Panc1 (cell line): ENCODE data around the gene GNAO1. TPM values are rescaled to one million over a fixed set of nuclear protein-coding genes. Genes with fewer than 3 reads are reported as not detected.

ENCODE experiments used
- ATAC-seq: fragments of 200-7000 bp; cut with Tn5 transposase; 2 replicates; pipeline ENCODE4 v1.9.1; 2020; ENCODE audit warnings: mild to moderate bottlenecking, moderate library complexity
- BruUV-seq: library from RNA; stranded (reverse); fragments of 400-500 nt; replicated peaks from 2 replicates; lab custom pipeline; 2021; lab: Mats Ljungman, UMichigan
- CTCF ChIA-PET: fragments of 300-600 bp; sonication (Branson Sonifier 250); formaldehyde crosslinking; loops from one replicate; lab custom pipeline; 2022; ENCODE audit warnings: antibody characterized with exemption; lab: Charles Lee
- POLR2A ChIA-PET: fragments of 300-600 bp; sonication (Branson Sonifier 250); formaldehyde crosslinking; loops from one replicate; lab custom pipeline; 2022; ENCODE audit warnings: antibody characterized with exemption; lab: Charles Lee
- DNase-seq: peaks from one replicate; pipeline ENCODE4 v3.0.0-alpha.2; 2010; ENCODE audit warnings: low read depth, low spot score
- H3K27ac ChIP-seq: 2 replicates; pipeline ENCODE4 v1.5.1; 2011; ENCODE audit warnings: mild to moderate bottlenecking, low read length, inconsistent platforms
- H3K27me3 ChIP-seq: fragments of 200-500 bp; sonication (Bioruptor generic); 2 replicates; pipeline ENCODE4 v1.6.0; 2014; ENCODE audit warnings: low read length, inconsistent platforms; ENCODE audit not compliant: control insufficient read depth, insufficient read depth
- H3K36me3 ChIP-seq: fragments of 200-500 bp; sonication (Bioruptor generic); 2 replicates; pipeline ENCODE4 v1.5.1; 2014; ENCODE audit warnings: inconsistent platforms, mild to moderate bottlenecking, low read length, moderate library complexity; ENCODE audit not compliant: control insufficient read depth, insufficient read depth
- H3K4me1 ChIP-seq: 2 replicates; pipeline ENCODE4 v1.5.1; 2011; ENCODE audit warnings: inconsistent platforms, mild to moderate bottlenecking, low read length, moderate library complexity; ENCODE audit not compliant: control insufficient read depth, insufficient read depth
- H3K4me3 ChIP-seq, 2 experiments: 2 replicates each; pipeline ENCODE4 v1.5.1; 2011 to 2012; ENCODE audit warnings: low read depth in 2 of 2, low read length in 2 of 2, mild to moderate bottlenecking in 2 of 2, inconsistent platforms in 1 of 2, moderate library complexity in 1 of 2
- H3K9me3 ChIP-seq: fragments of 200-500 bp; sonication (Bioruptor generic); 2 replicates; pipeline ENCODE4 v1.5.1; 2014; ENCODE audit warnings: low read depth, mild to moderate bottlenecking, inconsistent platforms, low read length, moderate library complexity; ENCODE audit not compliant: control insufficient read depth, insufficient read depth
- POLR2AphosphoS5 ChIP-seq: IDR thresholded peaks from 2 replicates; pipeline ENCODE4 v1.6.1; 2012; ENCODE audit warnings: mild to moderate bottlenecking, low read depth, low read length, moderate library complexity
- SIN3A ChIP-seq: IDR thresholded peaks from 2 replicates; pipeline ENCODE4 v1.6.1; 2012; ENCODE audit warnings: low read depth, mild to moderate bottlenecking, low read length, moderate library complexity, borderline replicate concordance; ENCODE audit not compliant: insufficient read depth
- TCF7L2 ChIP-seq: IDR thresholded peaks from 2 replicates; pipeline ENCODE4 v1.6.1; 2011; ENCODE audit warnings: mild to moderate bottlenecking, low read depth, low read length, inconsistent platforms
- in situ Hi-C: cut with HindIII; loops from 2 replicates; pipeline ENCODE4 v1.10.0; 2016; ENCODE audit warnings: low sequenced_read_pairs, low pct_unique_long_range_greater_than_20kb
- intact Hi-C: fragments of 100-400 bp; cut with micrococcal nuclease; formaldehyde crosslinking; loops from one replicate; pipeline ENCODE4 v1.10.0; 2022; ENCODE audit not compliant: unreplicated experiment
- total RNA-seq: library from RNA; stranded (reverse); gene quantifications from one replicate; pipeline ENCODE4 v1.2.1, GENCODE V29; 2021; ENCODE audit not compliant: unreplicated experiment
- TF ChIP-seq, protein P1 (sequence below): fragments of 450-650 bp; IDR thresholded peaks from 2 replicates; pipeline ENCODE4 v1.5.1; 2017; ENCODE audit warnings: mild to moderate bottlenecking
- TF ChIP-seq, protein P2 (sequence below), 2 experiments: IDR thresholded peaks; 2 replicates each; pipeline ENCODE4 v1.6.1; 2011 to 2012; ENCODE audit warnings: low read depth in 2 of 2, control low read depth in 1 of 2, low read length in 1 of 2, mild to moderate bottlenecking in 1 of 2, moderate library complexity in 1 of 2; ENCODE audit not compliant: insufficient read depth in 1 of 2

GNAO1 gene
- total RNA-seq, 1 experiment from 2014 or later, result 33.4 TPM

DNA sequence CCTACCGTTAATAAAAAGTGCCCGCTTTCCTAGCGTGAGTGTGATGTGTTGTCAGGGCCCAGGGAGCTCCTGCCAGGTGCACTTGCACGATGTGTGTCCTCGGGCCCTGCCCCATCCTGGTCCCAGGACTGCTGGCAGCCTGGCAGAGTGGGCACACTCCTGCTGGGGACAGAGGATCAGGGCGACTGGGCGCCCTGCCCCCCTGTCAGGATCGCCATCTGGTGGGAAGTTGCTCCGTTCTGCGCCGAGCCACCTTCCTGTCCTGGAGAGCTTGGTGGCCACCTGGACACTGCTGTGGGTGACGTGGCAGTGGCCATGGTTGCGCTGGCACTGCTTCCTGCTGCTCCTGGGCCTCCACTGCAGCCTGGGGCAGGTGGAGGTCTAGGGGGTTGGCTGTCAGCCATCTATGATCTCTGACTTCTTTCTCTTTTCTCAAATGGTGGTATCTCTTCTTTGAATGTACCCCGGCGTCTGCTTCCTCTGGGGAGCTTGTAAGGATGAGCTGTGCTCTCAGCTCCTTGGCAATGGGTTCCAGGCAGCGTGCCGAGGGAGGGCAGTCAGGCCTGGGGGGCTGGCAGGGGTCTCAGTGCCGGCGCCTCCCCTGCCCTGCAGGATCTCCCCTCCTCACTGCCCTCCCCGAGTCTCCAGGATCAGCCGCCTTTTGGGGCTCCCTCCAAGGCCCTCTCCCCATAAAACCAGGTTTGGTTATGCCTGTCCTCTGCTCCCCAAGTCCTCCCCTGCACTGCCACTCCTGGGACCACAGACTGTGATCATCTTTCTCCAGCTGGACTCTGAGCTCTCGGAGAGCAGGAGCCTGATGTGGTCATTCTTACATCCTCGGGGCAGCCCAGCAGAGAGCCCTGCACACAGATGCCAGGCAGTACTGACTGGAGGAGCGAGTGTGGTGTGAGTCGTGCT is 157.1 kb downstream of the GNAO1 start:
- ChIA-PET CTCF (interaction anchor here (0.7 kb wide), 1 partner anchor 13 kb away, joined by 5 read pairs; no protein-coding TSS in a partner anchor), POLR2A (no interaction called here)
- Histone ChIP-seq H3K27me3 (no peaks in the 10 kb centered on the region), H3K36me3 (no peaks in the 10 kb centered on the region), H3K4me3 (no peak overlapping the region), H3K27ac (no peak overlapping the region), H3K9me3 (no peaks in the 10 kb centered on the region), H3K4me1 (no peaks in the 10 kb centered on the region)
- DNase-seq (no peak), ATAC-seq (no peak)
- no TSS peak for BruUV-seq
- TF ChIP-seq, protein P1, sequence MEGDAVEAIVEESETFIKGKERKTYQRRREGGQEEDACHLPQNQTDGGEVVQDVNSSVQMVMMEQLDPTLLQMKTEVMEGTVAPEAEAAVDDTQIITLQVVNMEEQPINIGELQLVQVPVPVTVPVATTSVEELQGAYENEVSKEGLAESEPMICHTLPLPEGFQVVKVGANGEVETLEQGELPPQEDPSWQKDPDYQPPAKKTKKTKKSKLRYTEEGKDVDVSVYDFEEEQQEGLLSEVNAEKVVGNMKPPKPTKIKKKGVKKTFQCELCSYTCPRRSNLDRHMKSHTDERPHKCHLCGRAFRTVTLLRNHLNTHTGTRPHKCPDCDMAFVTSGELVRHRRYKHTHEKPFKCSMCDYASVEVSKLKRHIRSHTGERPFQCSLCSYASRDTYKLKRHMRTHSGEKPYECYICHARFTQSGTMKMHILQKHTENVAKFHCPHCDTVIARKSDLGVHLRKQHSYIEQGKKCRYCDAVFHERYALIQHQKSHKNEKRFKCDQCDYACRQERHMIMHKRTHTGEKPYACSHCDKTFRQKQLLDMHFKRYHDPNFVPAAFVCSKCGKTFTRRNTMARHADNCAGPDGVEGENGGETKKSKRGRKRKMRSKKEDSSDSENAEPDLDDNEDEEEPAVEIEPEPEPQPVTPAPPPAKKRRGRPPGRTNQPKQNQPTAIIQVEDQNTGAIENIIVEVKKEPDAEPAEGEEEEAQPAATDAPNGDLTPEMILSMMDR, result no peak
- TF ChIP-seq POLR2AphosphoS5, result no peak
- TF ChIP-seq TCF7L2, result no peak
- TF ChIP-seq, protein P2, sequence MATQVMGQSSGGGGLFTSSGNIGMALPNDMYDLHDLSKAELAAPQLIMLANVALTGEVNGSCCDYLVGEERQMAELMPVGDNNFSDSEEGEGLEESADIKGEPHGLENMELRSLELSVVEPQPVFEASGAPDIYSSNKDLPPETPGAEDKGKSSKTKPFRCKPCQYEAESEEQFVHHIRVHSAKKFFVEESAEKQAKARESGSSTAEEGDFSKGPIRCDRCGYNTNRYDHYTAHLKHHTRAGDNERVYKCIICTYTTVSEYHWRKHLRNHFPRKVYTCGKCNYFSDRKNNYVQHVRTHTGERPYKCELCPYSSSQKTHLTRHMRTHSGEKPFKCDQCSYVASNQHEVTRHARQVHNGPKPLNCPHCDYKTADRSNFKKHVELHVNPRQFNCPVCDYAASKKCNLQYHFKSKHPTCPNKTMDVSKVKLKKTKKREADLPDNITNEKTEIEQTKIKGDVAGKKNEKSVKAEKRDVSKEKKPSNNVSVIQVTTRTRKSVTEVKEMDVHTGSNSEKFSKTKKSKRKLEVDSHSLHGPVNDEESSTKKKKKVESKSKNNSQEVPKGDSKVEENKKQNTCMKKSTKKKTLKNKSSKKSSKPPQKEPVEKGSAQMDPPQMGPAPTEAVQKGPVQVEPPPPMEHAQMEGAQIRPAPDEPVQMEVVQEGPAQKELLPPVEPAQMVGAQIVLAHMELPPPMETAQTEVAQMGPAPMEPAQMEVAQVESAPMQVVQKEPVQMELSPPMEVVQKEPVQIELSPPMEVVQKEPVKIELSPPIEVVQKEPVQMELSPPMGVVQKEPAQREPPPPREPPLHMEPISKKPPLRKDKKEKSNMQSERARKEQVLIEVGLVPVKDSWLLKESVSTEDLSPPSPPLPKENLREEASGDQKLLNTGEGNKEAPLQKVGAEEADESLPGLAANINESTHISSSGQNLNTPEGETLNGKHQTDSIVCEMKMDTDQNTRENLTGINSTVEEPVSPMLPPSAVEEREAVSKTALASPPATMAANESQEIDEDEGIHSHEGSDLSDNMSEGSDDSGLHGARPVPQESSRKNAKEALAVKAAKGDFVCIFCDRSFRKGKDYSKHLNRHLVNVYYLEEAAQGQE (IDR thresholded peaks at IDR 0.05; ENCODE audit: insufficient read depth in 1 of 2, low read depth in 2 of 2, low read length in 1 of 2), result no peak
- TF ChIP-seq SIN3A, result no peak
- intact Hi-C loops (no loop called here), in situ Hi-C loops (no loop called here)

DNA sequence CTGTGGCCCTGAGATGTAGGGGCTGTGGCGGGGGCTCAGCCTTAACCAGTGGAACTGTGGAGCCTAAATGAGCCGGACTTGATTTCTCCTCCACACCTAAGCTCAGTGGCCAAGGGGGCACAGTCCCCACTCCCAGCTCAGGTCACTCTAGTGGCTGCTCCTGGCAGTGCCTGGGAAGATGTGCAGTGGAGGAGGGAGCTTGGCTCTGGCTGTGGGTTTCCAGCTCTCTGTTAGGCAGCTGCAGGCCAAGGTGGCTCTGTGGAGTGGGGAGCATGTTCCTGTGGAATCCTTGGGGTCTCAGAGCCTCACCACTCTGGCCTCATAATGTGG is 157.8 kb downstream of the GNAO1 start:
- no peak overlapping the region for H3K27ac ChIP-seq
- BruUV-seq, result no TSS peak
- in situ Hi-C loops (no loop called here), intact Hi-C loops (no loop called here)
- no peaks in the 10 kb centered on the region for H3K9me3 ChIP-seq
- H3K27me3 ChIP-seq, result no peaks in the 10 kb centered on the region
- H3K36me3 ChIP-seq, result no peaks in the 10 kb centered on the region
- no peak for TF ChIP-seq POLR2AphosphoS5
- TF ChIP-seq, protein P2 (IDR thresholded peaks at IDR 0.05; ENCODE audit: insufficient read depth in 1 of 2, low read depth in 2 of 2, low read length in 1 of 2), result no peak
- TF ChIP-seq, protein P1, result no peak
- no peak for TF ChIP-seq SIN3A
- H3K4me1 ChIP-seq, result no peaks in the 10 kb centered on the region
- CTCF ChIA-PET, result no interaction called here
- ATAC-seq (no peak), DNase-seq (no peak)
- no peak overlapping the region for H3K4me3 ChIP-seq
- POLR2A ChIA-PET, result no interaction called here
